ENCODE results near the gene MLLT11. TPM values are rescaled to one million over a fixed set of nuclear protein-coding genes. Genes with fewer than 3 reads are reported as not detected.

The MLLT11 gene
- total and polyA plus RNA-seq, 10 of the 15 experiments (the other 5 are each of a cell fraction or from before 2014, with no cell fraction given) = 6.2 to 27.3 (median 9.2) TPM

GRCh38 chr1:151070474-151071276 lies 10.5 kb downstream of the MLLT11 start, which contains the start of gene GABPB2 (continued):
- no peak; the same call in 1 of the 2 replicates for TF ChIP-seq ZBTB4 (CRISPR knock-in tag; IDR thresholded peaks at IDR 0.05)
- TF ChIP-seq CREM (IDR thresholded peaks at IDR 0.05; ENCODE audit: low read depth) = peak; percentile 97
- TF ChIP-seq ETV6 (conservative IDR thresholded peaks at IDR 0.05 in 1 of 2, IDR thresholded peaks at IDR 0.05 in 1 of 2; ENCODE audit: borderline replicate concordance in 1 of 2, low read depth in 1 of 2) = peak in 1 of 2 experiments; percentile 79; a peak in 2 of 4 replicates
- TF ChIP-seq POLR2A (IDR thresholded peaks at IDR 0.05; ENCODE audit: low read depth, low read length) = peak; percentile 92
- TF ChIP-seq TARDBP (IDR thresholded peaks at IDR 0.05; ENCODE audit: borderline replicate concordance) = peak; percentile 95
- TF ChIP-seq, protein P1, sequence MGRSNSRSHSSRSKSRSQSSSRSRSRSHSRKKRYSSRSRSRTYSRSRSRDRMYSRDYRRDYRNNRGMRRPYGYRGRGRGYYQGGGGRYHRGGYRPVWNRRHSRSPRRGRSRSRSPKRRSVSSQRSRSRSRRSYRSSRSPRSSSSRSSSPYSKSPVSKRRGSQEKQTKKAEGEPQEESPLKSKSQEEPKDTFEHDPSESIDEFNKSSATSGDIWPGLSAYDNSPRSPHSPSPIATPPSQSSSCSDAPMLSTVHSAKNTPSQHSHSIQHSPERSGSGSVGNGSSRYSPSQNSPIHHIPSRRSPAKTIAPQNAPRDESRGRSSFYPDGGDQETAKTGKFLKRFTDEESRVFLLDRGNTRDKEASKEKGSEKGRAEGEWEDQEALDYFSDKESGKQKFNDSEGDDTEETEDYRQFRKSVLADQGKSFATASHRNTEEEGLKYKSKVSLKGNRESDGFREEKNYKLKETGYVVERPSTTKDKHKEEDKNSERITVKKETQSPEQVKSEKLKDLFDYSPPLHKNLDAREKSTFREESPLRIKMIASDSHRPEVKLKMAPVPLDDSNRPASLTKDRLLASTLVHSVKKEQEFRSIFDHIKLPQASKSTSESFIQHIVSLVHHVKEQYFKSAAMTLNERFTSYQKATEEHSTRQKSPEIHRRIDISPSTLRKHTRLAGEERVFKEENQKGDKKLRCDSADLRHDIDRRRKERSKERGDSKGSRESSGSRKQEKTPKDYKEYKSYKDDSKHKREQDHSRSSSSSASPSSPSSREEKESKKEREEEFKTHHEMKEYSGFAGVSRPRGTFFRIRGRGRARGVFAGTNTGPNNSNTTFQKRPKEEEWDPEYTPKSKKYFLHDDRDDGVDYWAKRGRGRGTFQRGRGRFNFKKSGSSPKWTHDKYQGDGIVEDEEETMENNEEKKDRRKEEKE (IDR thresholded peaks at IDR 0.05) = no peak
- TF ChIP-seq SRF (IDR thresholded peaks at IDR 0.05; ENCODE audit: low read depth in 2 of 2, low read length in 2 of 2) = 0 out of 4 replicates have a peak, but pooled peaks of 1 of the 2 experiments have one; percentile 18
- peak; percentile 91 for TF ChIP-seq SMARCA5 (IDR thresholded peaks at IDR 0.05)
- peak; percentile 94 for TF ChIP-seq ATF7 (IDR thresholded peaks at IDR 0.05; ENCODE audit: low read depth)
- TF ChIP-seq ZNF274 (IDR thresholded peaks at IDR 0.05; ENCODE audit: insufficient read depth, insufficient read length) = no peak
- TF ChIP-seq HDAC6 (IDR thresholded peaks at IDR 0.05; ENCODE audit: unreplicated experiment) = no peak
- peak; percentile 54; the same call in 1 of the 2 replicates for TF ChIP-seq HCFC1 (IDR thresholded peaks at IDR 0.05; ENCODE audit: low read length)
- TF ChIP-seq ZSCAN29 (IDR thresholded peaks at IDR 0.05) = no peak
- TF ChIP-seq BRCA1 (IDR thresholded peaks at IDR 0.05; ENCODE audit: low read depth, low read length) = peak; percentile 36; the same call in 1 of the 2 replicates
- peak; percentile 77; the same call in 1 of the 2 replicates for TF ChIP-seq FOXM1 (IDR thresholded peaks at IDR 0.05; ENCODE audit: low read depth, low read length)
- no peak; the same call in 1 of the 2 replicates for TF ChIP-seq MXI1 (IDR thresholded peaks at IDR 0.05; ENCODE audit: low read depth, low read length)
- peak; percentile 65 for TF ChIP-seq MEF2B (IDR thresholded peaks at IDR 0.05; ENCODE audit: partially characterized antibody, poor library complexity, severe bottlenecking)
- peak; percentile 74 for TF ChIP-seq KLF5 (IDR thresholded peaks at IDR 0.05; ENCODE audit: partially characterized antibody)
- no peak for TF ChIP-seq RBBP5 (conservative IDR thresholded peaks at IDR 0.05)
- TF ChIP-seq YBX1 (IDR thresholded peaks at IDR 0.05) = no peak
- TF ChIP-seq GATAD2B (conservative IDR thresholded peaks at IDR 0.05; ENCODE audit: low read depth) = peak; percentile 77
- peak; percentile 85; the same call in 1 of the 2 replicates for TF ChIP-seq PML (IDR thresholded peaks at IDR 0.05; ENCODE audit: low read length)
- peak; percentile 98 for TF ChIP-seq STAT1 (conservative IDR thresholded peaks at IDR 0.05)
- no peak; the same call in 1 of the 2 replicates for TF ChIP-seq HDAC2 (IDR thresholded peaks at IDR 0.05)
- TF ChIP-seq RFX5 (IDR thresholded peaks at IDR 0.05; ENCODE audit: low read depth, low read length) = no peak

All from GM12878 (cell line).